ENCODE measurements around the gene BLID. TPM values are rescaled to one million over a fixed set of nuclear protein-coding genes. Genes with fewer than 3 reads are reported as not detected.
A peak's percentile ranks its signal among the peaks of the same experiment; 100 is the strongest.

BLID gene
- polyA plus RNA-seq, 1 donor from 2014 or later, result not detected

DNA sequence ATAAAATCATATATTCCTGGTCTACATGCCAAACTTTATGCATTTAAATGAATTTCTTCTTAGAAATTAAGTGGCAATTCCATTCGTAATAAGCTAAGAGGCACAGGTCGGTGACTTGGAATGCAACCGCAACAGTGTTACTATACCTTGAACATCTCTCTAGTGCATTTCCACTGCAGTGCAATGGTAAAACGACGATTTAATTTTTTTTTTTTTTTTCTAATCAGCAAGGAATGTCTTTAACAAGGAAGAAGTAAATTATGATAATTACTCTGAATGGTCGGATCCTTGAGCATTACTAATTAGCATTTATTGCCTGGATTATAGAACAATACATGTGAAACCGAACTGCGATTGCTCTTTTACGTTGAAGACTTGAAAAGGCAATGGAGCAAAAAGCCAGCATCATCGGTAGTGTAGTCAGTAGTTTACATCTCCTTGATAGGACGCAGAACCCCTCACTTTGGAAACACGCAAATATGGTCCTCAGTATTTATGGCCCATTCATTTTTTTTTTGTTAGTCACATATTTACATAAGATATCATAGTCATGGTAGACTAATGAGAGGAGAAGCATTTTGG is 20.2 kb downstream of the BLID start:
- Histone ChIP-seq H3K9ac (ENCODE audit: low read length) (no peak overlapping the region), H3K27ac (ENCODE audit: low read length) (peak overlapping the region; percentile 99)
- TF ChIP-seq, protein P1, sequence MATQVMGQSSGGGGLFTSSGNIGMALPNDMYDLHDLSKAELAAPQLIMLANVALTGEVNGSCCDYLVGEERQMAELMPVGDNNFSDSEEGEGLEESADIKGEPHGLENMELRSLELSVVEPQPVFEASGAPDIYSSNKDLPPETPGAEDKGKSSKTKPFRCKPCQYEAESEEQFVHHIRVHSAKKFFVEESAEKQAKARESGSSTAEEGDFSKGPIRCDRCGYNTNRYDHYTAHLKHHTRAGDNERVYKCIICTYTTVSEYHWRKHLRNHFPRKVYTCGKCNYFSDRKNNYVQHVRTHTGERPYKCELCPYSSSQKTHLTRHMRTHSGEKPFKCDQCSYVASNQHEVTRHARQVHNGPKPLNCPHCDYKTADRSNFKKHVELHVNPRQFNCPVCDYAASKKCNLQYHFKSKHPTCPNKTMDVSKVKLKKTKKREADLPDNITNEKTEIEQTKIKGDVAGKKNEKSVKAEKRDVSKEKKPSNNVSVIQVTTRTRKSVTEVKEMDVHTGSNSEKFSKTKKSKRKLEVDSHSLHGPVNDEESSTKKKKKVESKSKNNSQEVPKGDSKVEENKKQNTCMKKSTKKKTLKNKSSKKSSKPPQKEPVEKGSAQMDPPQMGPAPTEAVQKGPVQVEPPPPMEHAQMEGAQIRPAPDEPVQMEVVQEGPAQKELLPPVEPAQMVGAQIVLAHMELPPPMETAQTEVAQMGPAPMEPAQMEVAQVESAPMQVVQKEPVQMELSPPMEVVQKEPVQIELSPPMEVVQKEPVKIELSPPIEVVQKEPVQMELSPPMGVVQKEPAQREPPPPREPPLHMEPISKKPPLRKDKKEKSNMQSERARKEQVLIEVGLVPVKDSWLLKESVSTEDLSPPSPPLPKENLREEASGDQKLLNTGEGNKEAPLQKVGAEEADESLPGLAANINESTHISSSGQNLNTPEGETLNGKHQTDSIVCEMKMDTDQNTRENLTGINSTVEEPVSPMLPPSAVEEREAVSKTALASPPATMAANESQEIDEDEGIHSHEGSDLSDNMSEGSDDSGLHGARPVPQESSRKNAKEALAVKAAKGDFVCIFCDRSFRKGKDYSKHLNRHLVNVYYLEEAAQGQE (IDR thresholded peaks at IDR 0.05; ENCODE audit: borderline replicate concordance), result no peak
- TF ChIP-seq SMC3 (conservative IDR thresholded peaks at IDR 0.05; ENCODE audit: poor library complexity), result no peak
- no peak for TF ChIP-seq POLR2AphosphoS5 (IDR thresholded peaks at IDR 0.05)
- no peak for TF ChIP-seq EP300 (conservative IDR thresholded peaks at IDR 0.05; ENCODE audit: poor library complexity, severe bottlenecking)
- TF ChIP-seq TAF1 (IDR thresholded peaks at IDR 0.05; ENCODE audit: low read depth), result no peak
- no peak for TF ChIP-seq RAD21 (conservative IDR thresholded peaks at IDR 0.05)
- no peak for TF ChIP-seq MXI1 (conservative IDR thresholded peaks at IDR 0.05; ENCODE audit: poor library complexity, severe bottlenecking)
- TF ChIP-seq, protein P2, sequence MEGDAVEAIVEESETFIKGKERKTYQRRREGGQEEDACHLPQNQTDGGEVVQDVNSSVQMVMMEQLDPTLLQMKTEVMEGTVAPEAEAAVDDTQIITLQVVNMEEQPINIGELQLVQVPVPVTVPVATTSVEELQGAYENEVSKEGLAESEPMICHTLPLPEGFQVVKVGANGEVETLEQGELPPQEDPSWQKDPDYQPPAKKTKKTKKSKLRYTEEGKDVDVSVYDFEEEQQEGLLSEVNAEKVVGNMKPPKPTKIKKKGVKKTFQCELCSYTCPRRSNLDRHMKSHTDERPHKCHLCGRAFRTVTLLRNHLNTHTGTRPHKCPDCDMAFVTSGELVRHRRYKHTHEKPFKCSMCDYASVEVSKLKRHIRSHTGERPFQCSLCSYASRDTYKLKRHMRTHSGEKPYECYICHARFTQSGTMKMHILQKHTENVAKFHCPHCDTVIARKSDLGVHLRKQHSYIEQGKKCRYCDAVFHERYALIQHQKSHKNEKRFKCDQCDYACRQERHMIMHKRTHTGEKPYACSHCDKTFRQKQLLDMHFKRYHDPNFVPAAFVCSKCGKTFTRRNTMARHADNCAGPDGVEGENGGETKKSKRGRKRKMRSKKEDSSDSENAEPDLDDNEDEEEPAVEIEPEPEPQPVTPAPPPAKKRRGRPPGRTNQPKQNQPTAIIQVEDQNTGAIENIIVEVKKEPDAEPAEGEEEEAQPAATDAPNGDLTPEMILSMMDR (IDR thresholded peaks at IDR 0.05; ENCODE audit: poor library complexity, severe bottlenecking), result no peak
- TF ChIP-seq EZH2 (IDR thresholded peaks at IDR 0.05; ENCODE audit: borderline replicate concordance, insufficient read depth, low read length, poor library complexity, severe bottlenecking), result no peak

DNA sequence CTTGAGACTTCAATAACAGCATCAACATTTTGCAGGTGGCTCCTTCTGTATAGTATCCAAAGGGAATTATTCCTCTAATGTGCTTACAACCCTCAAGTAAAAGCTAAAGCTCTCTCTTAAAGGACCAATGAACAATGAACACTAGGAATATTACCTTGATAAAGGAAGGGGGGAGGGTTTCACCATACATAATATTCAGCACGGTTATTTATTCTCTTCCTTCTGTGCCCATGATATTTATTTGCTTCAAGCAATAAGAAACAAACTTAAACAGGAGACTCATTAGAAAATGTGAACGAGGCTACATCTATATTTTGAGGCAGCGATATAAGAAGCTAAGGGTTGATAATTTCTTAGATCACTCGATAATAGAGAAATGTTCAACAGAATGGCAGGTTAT is 21.2 kb downstream of the BLID start:
- Histone ChIP-seq H3F3A (ENCODE audit: insufficient read depth, low read length, poor library complexity, severe bottlenecking) (peaks cover 9% of the 10 kb centered on the region), H3K27ac (ENCODE audit: low read length) (no peak overlapping the region), H2AFZ (ENCODE audit: low read depth, low read length) (no peak overlapping the region), H4K20me1 (ENCODE audit: insufficient read depth) (no peaks in the 10 kb centered on the region), H3K9ac (ENCODE audit: low read length) (no peak overlapping the region), H3K27me3 (ENCODE audit: insufficient read depth, low read depth, low read length) (no peaks in the 10 kb centered on the region), H3K4me2 (ENCODE audit: low read length) (no peak overlapping the region), H3K36me3 (ENCODE audit: insufficient read depth, low read length) (peaks cover 20% of the 10 kb centered on the region), H3K9me2 (ENCODE audit: insufficient read depth, low read length) (no peaks in the 10 kb centered on the region), H3K79me2 (replicated peaks; ENCODE audit: insufficient read depth, low read length) (peaks cover 100% of the 10 kb centered on the region), H3K4me3 (ENCODE audit: low read length) (peak overlapping the region; percentile 71), H3K9me3 (ENCODE audit: low read length) (no peaks in the 10 kb centered on the region)
- TF ChIP-seq SMC3 (conservative IDR thresholded peaks at IDR 0.05; ENCODE audit: poor library complexity), result no peak
- TF ChIP-seq EZH2 (IDR thresholded peaks at IDR 0.05; ENCODE audit: borderline replicate concordance, insufficient read depth, low read length, poor library complexity, severe bottlenecking), result no peak
- no peak for TF ChIP-seq POLR2AphosphoS5 (IDR thresholded peaks at IDR 0.05)
- no peak for TF ChIP-seq MXI1 (conservative IDR thresholded peaks at IDR 0.05; ENCODE audit: poor library complexity, severe bottlenecking)
- TF ChIP-seq, protein P1 (IDR thresholded peaks at IDR 0.05; ENCODE audit: borderline replicate concordance), result no peak
- TF ChIP-seq RAD21 (conservative IDR thresholded peaks at IDR 0.05), result no peak
- no peak for TF ChIP-seq TAF1 (IDR thresholded peaks at IDR 0.05; ENCODE audit: low read depth)
- TF ChIP-seq, protein P2 (IDR thresholded peaks at IDR 0.05; ENCODE audit: poor library complexity, severe bottlenecking), result no peak
- TF ChIP-seq EP300 (conservative IDR thresholded peaks at IDR 0.05; ENCODE audit: poor library complexity, severe bottlenecking), result no peak

More for the DNA sequence above, 20.2 kb downstream of the BLID start:
- peaks cover 100% of the 10 kb centered on the region for H3K79me2 ChIP-seq (replicated peaks; ENCODE audit: insufficient read depth, low read length)
- no peaks in the 10 kb centered on the region for H4K20me1 ChIP-seq (ENCODE audit: insufficient read depth)
- H3K36me3 ChIP-seq (ENCODE audit: insufficient read depth, low read length), result peaks cover 11% of the 10 kb centered on the region
- H2AFZ ChIP-seq (ENCODE audit: low read depth, low read length), result no peak overlapping the region
- H3K27me3 ChIP-seq (ENCODE audit: insufficient read depth, low read depth, low read length), result no peaks in the 10 kb centered on the region
- peak overlapping the region; percentile 47 for H3K4me2 ChIP-seq (ENCODE audit: low read length)
- H3F3A ChIP-seq (ENCODE audit: insufficient read depth, low read length, poor library complexity, severe bottlenecking), result peaks cover 9% of the 10 kb centered on the region
- H3K4me3 ChIP-seq (ENCODE audit: low read length), result peak overlapping the region; percentile 71
- H3K9me2 ChIP-seq (ENCODE audit: insufficient read depth, low read length), result no peaks in the 10 kb centered on the region
- H3K9me3 ChIP-seq (ENCODE audit: low read length), result no peaks in the 10 kb centered on the region

Measured in neural cell (in vitro differentiated cells).